IMR-90 (cell line): Measurements from ENCODE around the gene IQCC. TPM values are rescaled to one million over a fixed set of nuclear protein-coding genes. Genes with fewer than 3 reads are reported as not detected.
A peak's percentile ranks its signal among the peaks of the same experiment; 100 is the strongest.

Experiments
- ATAC-seq: fragments of 200-7000 bp; cut with Tn5 transposase; 2 replicates; pipeline ENCODE4 v1.9.1; 2020; ENCODE audit warnings: low read depth, mild to moderate bottlenecking, moderate library complexity
- BruUV-seq: library from RNA; stranded (reverse); fragments of 400-500 nt; replicated peaks from 2 replicates; lab custom pipeline; 2021; lab: Mats Ljungman, UMichigan
- CTCF ChIA-PET: fragments of 300-600 bp; formaldehyde crosslinking; extraction: SDS; loops from one replicate; lab custom pipeline; 2021; ENCODE audit warnings: antibody characterized with exemption; lab: Yijun Ruan, JAX
- POLR2A ChIA-PET: fragments of 300-600 bp; sonication (Branson Sonifier 250); formaldehyde crosslinking; loops from one replicate; lab custom pipeline; 2022; ENCODE audit warnings: antibody characterized with exemption; ENCODE audit not compliant: unreplicated experiment; lab: Charles Lee
- DNase-seq: peaks from one replicate; pipeline ENCODE4 v3.0.0; 2013
- H2AFZ ChIP-seq: replicated peaks from 2 replicates; pipeline ENCODE3; 2013; ENCODE audit warnings: low read length, mild to moderate bottlenecking; ENCODE audit not compliant: poor library complexity
- H2AK5ac ChIP-seq: 2 replicates; pipeline ENCODE4 v1.6.1; 2013; ENCODE audit warnings: low read depth, low read length, inconsistent platforms
- H2AK9ac ChIP-seq: replicated peaks from 2 replicates; pipeline ENCODE3; 2013; ENCODE audit warnings: mild to moderate bottlenecking, low read depth, low read length, moderate library complexity; ENCODE audit not compliant: poor library complexity
- H2BK120ac ChIP-seq: 2 replicates; pipeline ENCODE4 v1.6.1; 2013; ENCODE audit warnings: low read depth, low read length, inconsistent platforms
- H2BK15ac ChIP-seq: 3 replicates; pipeline ENCODE4 v1.6.1; 2013; ENCODE audit warnings: low read depth, low read length, inconsistent platforms
- H2BK20ac ChIP-seq: 2 replicates; pipeline ENCODE4 v1.6.1; 2013; ENCODE audit warnings: low read depth, mild to moderate bottlenecking, inconsistent platforms, low read length, moderate library complexity
- H2BK5ac ChIP-seq: 2 replicates; pipeline ENCODE4 v1.6.1; 2013; ENCODE audit warnings: mild to moderate bottlenecking, low read depth, low read length, inconsistent platforms; ENCODE audit not compliant: poor library complexity, severe bottlenecking
- H3K14ac ChIP-seq: replicated peaks from 2 replicates; pipeline ENCODE4 v1.6.1; 2013; ENCODE audit warnings: low read depth, low read length, inconsistent platforms
- H3K18ac ChIP-seq: 2 replicates; pipeline ENCODE4 v1.6.1; 2013; ENCODE audit warnings: low read depth, low read length, control low read depth
- H3K23ac ChIP-seq: 2 replicates; pipeline ENCODE4 v1.6.1; 2013; ENCODE audit warnings: low read depth, low read length, inconsistent platforms
- H3K27ac ChIP-seq: 2 replicates; pipeline ENCODE4 v1.5.1; 2013; ENCODE audit warnings: mild to moderate bottlenecking, control low read depth, low read length; ENCODE audit not compliant: insufficient read depth
- H3K27me3 ChIP-seq: 2 replicates; pipeline ENCODE4 v1.6.1; 2013; ENCODE audit warnings: low read length; ENCODE audit not compliant: control insufficient read depth, insufficient read depth
- H3K36me3 ChIP-seq: 2 replicates; pipeline ENCODE4 v1.6.1; 2013; ENCODE audit warnings: low read length, mixed read lengths; ENCODE audit not compliant: control insufficient read depth, insufficient read depth
- H3K4ac ChIP-seq: 2 replicates; pipeline ENCODE4 v1.6.1; 2013; ENCODE audit warnings: low read depth, low read length, inconsistent platforms
- H3K4me1 ChIP-seq: 2 replicates; pipeline ENCODE4 v1.6.1; 2013; ENCODE audit warnings: low read length, mixed read lengths; ENCODE audit not compliant: control insufficient read depth, insufficient read depth
- H3K4me2 ChIP-seq: 2 replicates; pipeline ENCODE4 v1.6.1; 2013; ENCODE audit warnings: low read depth, mild to moderate bottlenecking, control low read depth, low read length, moderate library complexity
- H3K4me3 ChIP-seq: 2 replicates; pipeline ENCODE4 v1.5.1; 2013; ENCODE audit warnings: low read depth, mild to moderate bottlenecking, control low read depth, low read length, moderate library complexity; ENCODE audit not compliant: insufficient read depth
- H3K56ac ChIP-seq: 2 replicates; pipeline ENCODE4 v1.6.1; 2013; ENCODE audit warnings: low read length, inconsistent platforms; ENCODE audit not compliant: insufficient read depth; ENCODE audit errors: extremely low read depth
- H3K79me1 ChIP-seq, 2 experiments: 2 replicates each; pipeline ENCODE4 v1.6.1; 2013; ENCODE audit warnings: low read length in 2 of 2, inconsistent platforms in 1 of 2, low read depth in 1 of 2
- H3K9ac ChIP-seq: 2 replicates; pipeline ENCODE4 v1.6.1; 2013; ENCODE audit warnings: low read depth, low read length, control low read depth
- H3K9me1 ChIP-seq: 2 replicates; pipeline ENCODE4 v1.6.1; 2013; ENCODE audit warnings: low read length, inconsistent platforms; ENCODE audit not compliant: insufficient read depth
- H3K9me3 ChIP-seq: 2 replicates; pipeline ENCODE4 v1.6.1; 2013; ENCODE audit warnings: low read length; ENCODE audit not compliant: control insufficient read depth, insufficient read depth
- H4K20me1 ChIP-seq: 2 replicates; pipeline ENCODE4 v1.6.1; 2013; ENCODE audit warnings: low read length, inconsistent platforms; ENCODE audit not compliant: insufficient read depth
- H4K5ac ChIP-seq: 2 replicates; pipeline ENCODE4 v1.6.1; 2013; ENCODE audit warnings: mild to moderate bottlenecking, low read depth, low read length, control low read depth
- H4K8ac ChIP-seq, 2 experiments: 2 replicates each; pipeline ENCODE4 v1.6.1; 2013; ENCODE audit warnings: low read depth in 2 of 2, low read length in 2 of 2, control low read depth in 1 of 2, inconsistent platforms in 1 of 2
- H4K91ac ChIP-seq: 2 replicates; pipeline ENCODE4 v1.6.1; 2013; ENCODE audit warnings: low read depth, low read length, inconsistent platforms; ENCODE audit not compliant: insufficient read depth
- CHD1 ChIP-seq: IDR thresholded peaks from 2 replicates; pipeline ENCODE4 v1.6.1; 2012; ENCODE audit warnings: low read depth, low read length, improper control_type of control experiment
- MAZ ChIP-seq: IDR thresholded peaks from 2 replicates; pipeline ENCODE4 v1.6.1; 2012; ENCODE audit warnings: low read depth, mild to moderate bottlenecking, low read length, improper control_type of control experiment, moderate library complexity, borderline replicate concordance
- MXI1 ChIP-seq: IDR thresholded peaks from 2 replicates; pipeline ENCODE4 v1.6.1; 2012; ENCODE audit warnings: low read depth, mild to moderate bottlenecking, low read length, moderate library complexity, borderline replicate concordance
- POLR2A ChIP-seq: IDR thresholded peaks from 2 replicates; pipeline ENCODE4 v1.6.1; 2012; ENCODE audit warnings: mild to moderate bottlenecking, low read depth, low read length
- RCOR1 ChIP-seq: IDR thresholded peaks from 2 replicates; pipeline ENCODE4 v1.6.1; 2012; ENCODE audit warnings: mild to moderate bottlenecking, low read length, improper control_type of control experiment; ENCODE audit not compliant: insufficient replicate concordance
- WGBS, 2 experiments: methylation state at CpG; one replicate each; pipeline versions ENCODE4 v1.1.5 to v1.1.7; 2013; ENCODE audit warnings: missing lambda C conversion rate in 2 of 2; ENCODE audit not compliant: insufficient read length in 1 of 2; ENCODE audit errors: extremely low coverage in 2 of 2; 5-methylcytosine and 5-hydroxymethylcytosine counted together
- dilution Hi-C: fragments of 300-500 bp; cut with HindIII; formaldehyde crosslinking; loops from one replicate; pipeline ENCODE4 v1.14.3; 2018; ENCODE audit warnings: low sequenced_read_pairs; ENCODE audit not compliant: unreplicated experiment
- in situ Hi-C: fragments of 300-500 bp; cut with MboI; formaldehyde crosslinking; loops from 3 replicates; pipeline ENCODE4 v1.14.3; 2019; ENCODE audit warnings: low sequenced_read_pairs, inconsistent platforms, mixed read lengths
- intact Hi-C: fragments of 100-400 bp; cut with micrococcal nuclease; formaldehyde crosslinking; loops from 2 replicates; pipeline ENCODE4 v1.10.0; 2022
- polyA plus RNA-seq, 3 experiments: library from polyadenylated mRNA; depleted of rRNA; stranded (reverse); fragments of >200 nt; gene quantifications; 2 replicates each; pipeline ENCODE4 v1.2.3, GENCODE V29; 2012; ENCODE audit warnings: low replicate concordance in 1 of 3
- total RNA-seq: library from RNA; depleted of rRNA; stranded (reverse); fragments of >200 nt; gene quantifications from 2 replicates; pipeline ENCODE4 v1.2.3, GENCODE V29; 2012
- TF ChIP-seq, protein P1 (sequence below): fragments of 150-350 bp; IDR thresholded peaks from 2 replicates; pipeline ENCODE4 v1.6.1; 2016; ENCODE audit warnings: low read depth, mild to moderate bottlenecking, low read length, moderate library complexity, borderline replicate concordance
- TF ChIP-seq, protein P2 (sequence below): fragments of 150-350 bp; IDR thresholded peaks from 2 replicates; pipeline ENCODE4 v1.6.1; 2017; ENCODE audit warnings: mild to moderate bottlenecking, antibody characterized with exemption, low read length, low read depth

The IQCC gene
- total and polyA plus RNA-seq, 2 of the 4 experiments (the other 2 are of a cell fraction): 1.6 to 2.2 TPM

DNA sequence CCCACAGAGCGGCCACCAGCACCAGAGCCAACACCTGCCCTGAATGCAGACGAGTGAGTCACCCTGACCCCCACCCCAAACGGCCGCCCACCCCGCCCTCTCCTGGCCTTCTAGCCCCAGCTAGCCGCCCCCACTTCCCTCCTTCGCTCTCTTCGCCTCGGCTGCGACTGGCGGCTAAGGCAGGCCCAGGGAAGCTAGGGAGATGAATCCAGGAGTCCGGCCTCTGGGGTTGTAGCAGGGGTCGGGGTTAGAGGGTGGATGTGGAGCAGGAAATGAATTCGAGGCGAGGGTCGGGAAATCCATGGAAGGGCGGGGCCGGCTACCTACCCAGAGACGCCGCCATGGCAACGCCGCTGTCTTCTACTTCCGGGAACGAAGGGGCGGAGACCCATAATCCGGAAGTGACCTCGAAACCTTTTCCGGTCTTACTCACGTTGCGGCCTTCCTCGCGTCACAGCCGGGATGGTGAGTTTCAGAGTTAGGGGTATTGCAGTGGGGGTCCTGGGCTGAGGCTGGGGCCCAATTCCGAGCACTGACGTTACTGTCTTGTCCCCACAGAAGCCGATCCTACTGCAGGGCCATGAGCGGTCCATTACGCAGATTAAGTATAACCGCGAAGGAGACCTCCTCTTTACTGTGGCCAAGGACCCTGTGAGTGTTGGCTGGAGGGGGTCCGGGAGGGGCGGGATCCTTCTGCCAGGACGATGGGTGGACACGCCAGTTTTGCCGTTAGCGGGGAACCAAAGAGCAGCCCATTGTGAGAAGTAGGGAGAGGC, 16.7 kb downstream of the IQCC start, which contains the start of the genes EIF3I and TMEM234:
EIF3I (plus strand) TSS at position 428 of the 776 bp plus-strand sequence; CDS start at position 463, 35 bp downstream.
TMEM234 (minus strand) TSS at position 374 of the 776 bp plus-strand sequence; CDS start at position 343, 31 bp downstream.
- H3K9me1 ChIP-seq: peaks cover 13% of the 10 kb centered on the region
- TF ChIP-seq POLR2A (peak; percentile 94), CHD1 (no peak), RCOR1 (no peak), MXI1 (peak; percentile 58; the same call in 1 of the 2 replicates), MAZ (peak; percentile 37; the same call in 1 of the 2 replicates)
- TF ChIP-seq, protein P1, sequence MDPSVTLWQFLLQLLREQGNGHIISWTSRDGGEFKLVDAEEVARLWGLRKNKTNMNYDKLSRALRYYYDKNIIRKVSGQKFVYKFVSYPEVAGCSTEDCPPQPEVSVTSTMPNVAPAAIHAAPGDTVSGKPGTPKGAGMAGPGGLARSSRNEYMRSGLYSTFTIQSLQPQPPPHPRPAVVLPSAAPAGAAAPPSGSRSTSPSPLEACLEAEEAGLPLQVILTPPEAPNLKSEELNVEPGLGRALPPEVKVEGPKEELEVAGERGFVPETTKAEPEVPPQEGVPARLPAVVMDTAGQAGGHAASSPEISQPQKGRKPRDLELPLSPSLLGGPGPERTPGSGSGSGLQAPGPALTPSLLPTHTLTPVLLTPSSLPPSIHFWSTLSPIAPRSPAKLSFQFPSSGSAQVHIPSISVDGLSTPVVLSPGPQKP: no peak
- TF ChIP-seq, protein P2, sequence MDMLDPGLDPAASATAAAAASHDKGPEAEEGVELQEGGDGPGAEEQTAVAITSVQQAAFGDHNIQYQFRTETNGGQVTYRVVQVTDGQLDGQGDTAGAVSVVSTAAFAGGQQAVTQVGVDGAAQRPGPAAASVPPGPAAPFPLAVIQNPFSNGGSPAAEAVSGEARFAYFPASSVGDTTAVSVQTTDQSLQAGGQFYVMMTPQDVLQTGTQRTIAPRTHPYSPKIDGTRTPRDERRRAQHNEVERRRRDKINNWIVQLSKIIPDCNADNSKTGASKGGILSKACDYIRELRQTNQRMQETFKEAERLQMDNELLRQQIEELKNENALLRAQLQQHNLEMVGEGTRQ: 0 out of 2 replicates have a peak, but pooled peaks have one; percentile 9
- BruUV-seq: TSS peak; percentile 49

More for the DNA sequence above, 16.7 kb downstream of the IQCC start, which contains the start of the genes EIF3I and TMEM234:
- H3K9me3 ChIP-seq: no peaks in the 10 kb centered on the region
- H2AFZ ChIP-seq: peak within 1 kb of the TSS; percentile 84
- peak; percentile 89 for ATAC-seq
- peak within 1 kb of the TSS; percentile 86 for H3K27ac ChIP-seq
- peak within 1 kb of the TSS; percentile 96 for H3K4ac ChIP-seq
- H2BK15ac ChIP-seq: peak within 1 kb of the TSS; percentile 17; the same call in 1 of the 3 replicates
- 0 out of 2 replicates have a peak, but pooled peaks cover 4% of the 10 kb centered on the region for H4K20me1 ChIP-seq
- H3K56ac ChIP-seq: peak within 1 kb of the TSS; percentile 92
- peak within 1 kb of the TSS; percentile 98 for H2AK5ac ChIP-seq
- peaks cover 37 to 62% of the 10 kb centered on the region in 2 experiments for H3K79me1 ChIP-seq
- peak within 1 kb of the TSS; percentile 88 for H3K9ac ChIP-seq
- H3K4me2 ChIP-seq: peak within 1 kb of the TSS; percentile 100
- peaks cover 12% of the 10 kb centered on the region for H3K4me1 ChIP-seq
- H4K91ac ChIP-seq: peak within 1 kb of the TSS; percentile 85
- ChIA-PET POLR2A (no interaction called here), CTCF (no interaction called here)
- peak within 1 kb of the TSS; percentile 90 for H4K5ac ChIP-seq
- intact Hi-C loops (loop anchor here (5.0 kb wide), 1 partner anchor 70 kb away; the partner anchor contains the start of gene HDAC1), dilution Hi-C loops (no loop called here), in situ Hi-C loops (no loop called here)
- peak within 1 kb of the TSS; percentile 47 for H3K18ac ChIP-seq
- H2BK5ac ChIP-seq: peak within 1 kb of the TSS; percentile 71
- peak; percentile 91 for DNase-seq
- H2AK9ac ChIP-seq: peak within 1 kb of the TSS; percentile 98
- H3K4me3 ChIP-seq: peak within 1 kb of the TSS; percentile 84
- H3K23ac ChIP-seq: peak within 1 kb of the TSS; percentile 93
- peak within 1 kb of the TSS; percentile 48; the same call in 1 of the 2 replicates for H2BK120ac ChIP-seq
- H3K36me3 ChIP-seq: peaks cover 31% of the 10 kb centered on the region
- H2BK20ac ChIP-seq: no peak within 1 kb of the TSS
- no peaks in the 10 kb centered on the region for H3K27me3 ChIP-seq
- peak within 1 kb of the TSS; percentile 96 to 98 for H4K8ac ChIP-seq
- H3K14ac ChIP-seq: peak within 1 kb of the TSS; percentile 96
- 1% methylated on average over 22 of the region's 46 CpGs; no CpG with 5 or more reads in 1 of the 2 experiments for WGBS, 2 experiments
